Body of pancreas (tissue), 4 donors: ENCODE results near the gene C15orf61. TPM values are rescaled to one million over a fixed set of nuclear protein-coding genes. Genes with fewer than 3 reads are reported as not detected.

Experiments used
- ATAC-seq: fragments of 150-250 bp; one replicate; pipeline ENCODE4 v1.9.1; 2016
- DNase-seq, 4 donors: peaks; one replicate each; pipeline ENCODE4 v3.0.0-alpha.2; 2019
- H3K27ac ChIP-seq, 4 donors: fragments of 200-600 bp; sonication (generic); 1 replicate in 3 of 4; 2 replicates in 1 of 4; pipeline versions ENCODE4 v1.5.1 to v1.6.1; 2016 to 2019; ENCODE audit warnings: mild to moderate bottlenecking in 1 of 4, mixed read lengths in 1 of 4, moderate library complexity in 1 of 4
- H3K27me3 ChIP-seq, 2 donors: fragments of 200-600 bp; sonication (generic); one replicate each; pipeline ENCODE4 v1.6.0; 2016; ENCODE audit warnings: mild to moderate bottlenecking in 1 of 2
- H3K36me3 ChIP-seq, 2 donors: fragments of 200-600 bp; sonication (generic); replicated peaks in 1 of 2; 2 replicates each; pipeline ENCODE4 v1.5.1; 2016; ENCODE audit warnings: low read depth in 2 of 2; ENCODE audit not compliant: insufficient read depth in 1 of 2
- H3K4me1 ChIP-seq: fragments of 200-600 bp; sonication (generic); one replicate; pipeline ENCODE4 v1.6.0; 2016
- H3K4me3 ChIP-seq, 2 donors: fragments of 200-600 bp; sonication (generic); 1 replicate in 1 of 2; 2 replicates in 1 of 2; pipeline ENCODE4 v1.5.1; 2016 to 2019
- H3K9me3 ChIP-seq, 3 donors: fragments of 200-600 bp; sonication (generic); 1 replicate in 2 of 3; 2 replicates in 1 of 3; pipeline ENCODE4 v1.5.1; 2016
- CTCF ChIP-seq, 7 experiments: fragments of 450-650 bp in 4 of 7; fragments of 200-600 bp in 3 of 7; sonication (generic) in 3 of 7; IDR thresholded peaks; one replicate each; pipeline ENCODE4 v1.5.1; 2016 to 2019; ENCODE audit warnings: antibody characterized with exemption in 7 of 7
- POLR2A ChIP-seq, 3 donors: fragments of 450-650 bp; IDR thresholded peaks; one replicate each; pipeline ENCODE4 v1.6.1; 2016; ENCODE audit warnings: antibody characterized with exemption in 3 of 3, mild to moderate bottlenecking in 2 of 3
- WGBS, 2 donors: methylation state at CpG; one replicate each; pipeline ENCODE4 v1.1.5; 2017; 5-methylcytosine and 5-hydroxymethylcytosine counted together
- intact Hi-C: fragments of 100-400 bp; cut with DNase I; formaldehyde crosslinking; loops from one replicate; pipeline ENCODE4 v1.15.1; 2023
- total RNA-seq, 2 donors: library from RNA; depleted of rRNA; stranded (reverse); fragments of >200 nt; gene quantifications; one replicate each; pipeline ENCODE4 v1.1.0, GENCODE V29; 2016

The C15orf61 gene
- total RNA-seq, 2 donors from 2014 or later, result 0.78 to 5.6 TPM

- Histone ChIP-seq H3K27ac (no peak overlapping the region), H3K36me3 (no peaks in the 10 kb centered on the region), H3K27me3 (no peaks in the 10 kb centered on the region), H3K4me3 (no peak overlapping the region), H3K4me1 (no peaks in the 10 kb centered on the region), H3K9me3 (no peaks in the 10 kb centered on the region)
- 57 to 66% methylated on average over 1 of the region's 1 CpG for WGBS, 2 donors
- DNase-seq (no peak), ATAC-seq (no peak)
- intact Hi-C loops, result no loop called here
- TF ChIP-seq CTCF (IDR thresholded peaks at IDR 0.05) (no peak), POLR2A (IDR thresholded peaks at IDR 0.05) (no peak)
These were observed 12.9 kb downstream of the C15orf61 start for GRCh38 chr15:67533873-67534272.

GRCh38 chr15:67534360-67534759 lies 13.4 kb downstream of the C15orf61 start:
- DNase-seq, result no peak
- WGBS, 2 donors, result 81 to 83% methylated on average over 1 of the region's 1 CpG

DNA sequence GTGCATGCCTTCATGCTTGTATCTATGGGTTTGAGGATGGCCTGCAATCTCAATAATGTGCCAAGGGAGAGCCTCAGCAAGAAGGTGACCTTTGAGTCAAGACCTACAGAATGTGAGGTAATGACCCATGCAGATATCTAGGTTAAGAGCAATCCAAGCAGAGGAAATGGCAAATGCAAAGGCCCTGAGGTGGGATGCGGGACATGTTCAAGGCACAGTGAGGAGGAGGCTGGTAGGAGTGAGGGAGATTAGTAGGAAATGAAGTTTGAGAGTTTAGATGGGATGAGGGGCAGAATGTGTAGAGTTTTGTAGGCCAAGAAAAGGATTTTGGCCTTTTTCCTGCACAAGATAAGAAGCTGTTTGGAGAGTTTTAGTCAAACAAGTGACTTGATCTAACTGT lies 16.8 kb downstream of the C15orf61 start:
- WGBS, 2 donors, result 89 to 96% methylated on average over 1 of the region's 1 CpG
- TF ChIP-seq POLR2A (IDR thresholded peaks at IDR 0.05) (no peak), CTCF (IDR thresholded peaks at IDR 0.05) (no peak)
- Histone ChIP-seq H3K27me3 (no peaks in the 10 kb centered on the region), H3K4me1 (peaks cover 8% of the 10 kb centered on the region), H3K4me3 (no peak overlapping the region), H3K36me3 (no peaks in the 10 kb centered on the region), H3K27ac (no peak overlapping the region), H3K9me3 (no peaks in the 10 kb centered on the region)
- no peak for ATAC-seq
- intact Hi-C loops, result no loop called here
- DNase-seq, result no peak

More at GRCh38 chr15:67534360-67534759, 13.4 kb downstream of the C15orf61 start:
- Histone ChIP-seq H3K27me3 (no peaks in the 10 kb centered on the region), H3K4me3 (no peak overlapping the region), H3K4me1 (no peaks in the 10 kb centered on the region), H3K27ac (no peak overlapping the region), H3K9me3 (no peaks in the 10 kb centered on the region), H3K36me3 (no peaks in the 10 kb centered on the region)
- intact Hi-C loops, result no loop called here
- TF ChIP-seq POLR2A (IDR thresholded peaks at IDR 0.05), result no peak
- no peak for TF ChIP-seq CTCF (IDR thresholded peaks at IDR 0.05)
- no peak for ATAC-seq

DNA sequence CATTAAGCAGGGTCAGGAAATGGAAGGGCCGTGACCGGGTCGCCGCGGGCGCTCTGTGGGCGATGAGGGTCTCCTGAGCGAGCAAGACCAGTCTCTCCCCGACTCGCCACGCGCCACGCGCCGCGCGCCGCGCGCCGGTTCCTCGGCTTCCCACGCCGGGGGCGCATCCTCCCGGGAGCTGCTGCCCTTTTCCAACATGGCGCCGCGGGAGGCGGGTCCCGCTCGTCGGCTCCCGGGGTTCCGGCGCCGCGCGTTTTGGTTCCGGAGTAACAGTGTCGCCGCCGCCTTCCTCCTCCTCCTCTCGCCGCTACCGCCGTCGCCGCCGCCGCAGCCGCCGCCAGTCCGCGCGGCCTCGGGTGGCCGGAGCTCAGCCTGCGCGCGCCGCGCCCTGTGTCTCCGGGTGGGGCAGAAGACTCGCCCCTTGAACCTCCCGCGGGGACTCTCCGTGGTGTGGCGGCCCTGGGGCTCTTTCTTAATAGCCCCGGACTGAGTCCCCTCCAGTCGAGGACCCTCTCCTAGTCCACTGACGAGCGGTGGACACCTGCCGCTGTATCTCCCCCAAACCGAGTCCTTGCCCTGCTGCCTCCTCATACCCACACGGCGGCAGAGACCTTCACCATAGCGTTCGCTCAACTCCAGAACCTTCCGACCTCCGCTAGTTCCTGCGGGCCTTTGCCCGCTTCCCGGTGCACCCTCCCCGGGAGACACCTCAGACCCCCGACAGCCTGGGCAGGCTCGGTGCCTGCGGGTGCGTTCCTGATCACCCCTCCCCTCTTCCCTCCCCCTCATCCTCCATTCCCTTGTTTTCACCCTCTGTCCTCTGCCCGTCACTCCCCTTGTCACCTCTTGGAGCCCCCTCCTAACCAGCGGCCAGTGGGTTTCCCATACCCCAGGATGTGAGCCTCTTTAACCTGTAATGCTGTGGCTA lies 21.8 kb downstream of the C15orf61 start, which contains the start of gene MAP2K5:
TSS of gene MAP2K5 (plus strand) at position 284 of the 928 bp plus-strand sequence. CDS start at position 917, 633 bp downstream.
- Histone ChIP-seq H3K4me3 (peak within 1 kb of the TSS; percentile 42 to 52), H3K27ac (peak within 1 kb of the TSS; percentile 68 to 85 (median 78)), H3K9me3 (no peaks in the 10 kb centered on the region), H3K4me1 (peaks cover 26% of the 10 kb centered on the region), H3K27me3 (no peaks in the 10 kb centered on the region), H3K36me3 (no peaks in the 10 kb centered on the region)
- DNase-seq, result peak; percentile 84 to 89 (median 85)
- 0 to 2% methylated on average over 19 to 87 of the region's 91 CpGs for WGBS, 2 donors
- ATAC-seq, result peak; percentile 93
- intact Hi-C loops, result no loop called here
- peak; percentile 50 to 70 (median 69) for TF ChIP-seq POLR2A (IDR thresholded peaks at IDR 0.05)
- TF ChIP-seq CTCF (IDR thresholded peaks at IDR 0.05), result peak in 1 of 7 experiments; percentile 7
